ENCODE measurements around the gene RAB7B. TPM values are rescaled to one million over a fixed set of nuclear protein-coding genes. Genes with fewer than 3 reads are reported as not detected.

Gene RAB7B
- total and polyA plus RNA-seq, 4 experiments from 2014 or later = 0.78 to 1.2 TPM; not detected in 2

- peaks cover 0 to 2% of the 10 kb centered on the region in 2 donors for H3K27me3 Mint-ChIP-seq
- Histone ChIP-seq H3K36me3 (ENCODE audit: insufficient read depth, low read length) (no peaks in the 10 kb centered on the region), H3K9me3 (ENCODE audit: control insufficient read depth in 1 of 2, low read length in 2 of 2) (no peaks in the 10 kb centered on the region), H3K27me3 (ENCODE audit: insufficient read depth, low read length) (no peaks in the 10 kb centered on the region), H3K4me1 (ENCODE audit: insufficient read depth, low read length) (peaks cover 8% of the 10 kb centered on the region), H3K27ac (ENCODE audit: low read depth, low read length) (no peak overlapping the region), H3K4me3 (ENCODE audit: low read length in 2 of 2) (no peak overlapping the region)
- peaks cover 5 to 14% (median 9%) of the 10 kb centered on the region in 4 donors for H3K4me1 Mint-ChIP-seq
- no peaks in the 10 kb centered on the region for H3K36me3 Mint-ChIP-seq
- intact Hi-C loops (cut with micrococcal nuclease) = no loop called here
- no peak for DNase-seq
- ChIA-PET POLR2A (ENCODE audit: partially characterized antibody) (no interaction called here), CTCF (ENCODE audit: partially characterized antibody) (no interaction called here)
- peak overlapping the region in 1 of 8 donors; percentile 33 for H3K4me3 Mint-ChIP-seq
- H3K27ac Mint-ChIP-seq = peak overlapping the region in 1 of 7 donors; percentile 70
- H3K9me3 Mint-ChIP-seq = peaks cover 0 to 3% (median 0%) of the 10 kb centered on the region in 8 donors
Observed at GRCh38 chr1:206013026-206013795, 10.0 kb upstream of the RAB7B start.

GRCh38 chr1:206012086-206012859, 9.1 kb upstream of the RAB7B start:
- H3K4me1 Mint-ChIP-seq = peaks cover 5 to 14% (median 9%) of the 10 kb centered on the region in 4 donors
- peaks cover 8% of the 10 kb centered on the region for H3K4me1 ChIP-seq (ENCODE audit: insufficient read depth, low read length)
- POLR2A ChIA-PET (ENCODE audit: partially characterized antibody) = no interaction called here
- H3K36me3 Mint-ChIP-seq = no peaks in the 10 kb centered on the region
- peaks cover 0 to 2% of the 10 kb centered on the region in 2 donors for H3K27me3 Mint-ChIP-seq
- H3K27me3 ChIP-seq (ENCODE audit: insufficient read depth, low read length) = no peaks in the 10 kb centered on the region
- peak overlapping the region in 3 of 7 donors; percentile 25 to 67 (median 33) for H3K27ac Mint-ChIP-seq
- intact Hi-C loops (cut with micrococcal nuclease) = no loop called here
- DNase-seq = peak in 4 of 5 donors; percentile 2 to 35 (median 17)
- H3K27ac ChIP-seq (ENCODE audit: low read depth, low read length) = no peak overlapping the region
- peak overlapping the region in 4 of 8 donors; percentile 13 to 54 (median 42) for H3K4me3 Mint-ChIP-seq
- H3K36me3 ChIP-seq (ENCODE audit: insufficient read depth, low read length) = no peaks in the 10 kb centered on the region
- H3K4me3 ChIP-seq (ENCODE audit: low read length in 2 of 2) = no peak overlapping the region
- CTCF ChIA-PET (ENCODE audit: partially characterized antibody) = no interaction called here
- peaks cover 0 to 2% (median 0%) of the 10 kb centered on the region in 8 donors for H3K9me3 Mint-ChIP-seq
- no peaks in the 10 kb centered on the region for H3K9me3 ChIP-seq (ENCODE audit: control insufficient read depth in 1 of 2, low read length in 2 of 2)

GRCh38 chr1:206011057-206011456, 7.9 kb upstream of the RAB7B start:
- H3K9me3 Mint-ChIP-seq = peaks cover 0 to 5% (median 0%) of the 10 kb centered on the region in 8 donors
- H3K4me3 Mint-ChIP-seq = no peak overlapping the region
- intact Hi-C loops (cut with micrococcal nuclease) = no loop called here
- CTCF ChIA-PET (ENCODE audit: partially characterized antibody) = no interaction called here
- H3K27me3 Mint-ChIP-seq = peaks cover 2% of the 10 kb centered on the region in 2 donors
- H3K9me3 ChIP-seq (ENCODE audit: control insufficient read depth in 1 of 2, low read length in 2 of 2) = no peaks in the 10 kb centered on the region
- H3K27ac ChIP-seq (ENCODE audit: low read depth, low read length) = no peak overlapping the region
- H3K27me3 ChIP-seq (ENCODE audit: insufficient read depth, low read length) = no peaks in the 10 kb centered on the region
- POLR2A ChIA-PET (ENCODE audit: partially characterized antibody) = no interaction called here
- H3K4me3 ChIP-seq (ENCODE audit: low read length in 2 of 2) = no peak overlapping the region
- H3K36me3 ChIP-seq (ENCODE audit: insufficient read depth, low read length) = no peaks in the 10 kb centered on the region
- H3K4me1 Mint-ChIP-seq = peaks cover 5 to 14% (median 9%) of the 10 kb centered on the region in 4 donors
- H3K36me3 Mint-ChIP-seq = no peaks in the 10 kb centered on the region
- DNase-seq = no peak
- peaks cover 8% of the 10 kb centered on the region for H3K4me1 ChIP-seq (ENCODE audit: insufficient read depth, low read length)
- H3K27ac Mint-ChIP-seq = no peak overlapping the region

- Histone ChIP-seq H3K4me1 (ENCODE audit: insufficient read depth, low read length) (peaks cover 8% of the 10 kb centered on the region), H3K27me3 (ENCODE audit: insufficient read depth, low read length) (no peaks in the 10 kb centered on the region), H3K36me3 (ENCODE audit: insufficient read depth, low read length) (no peaks in the 10 kb centered on the region), H3K4me3 (ENCODE audit: low read length in 2 of 2) (no peak overlapping the region), H3K27ac (ENCODE audit: low read depth, low read length) (no peak overlapping the region), H3K9me3 (ENCODE audit: control insufficient read depth in 1 of 2, low read length in 2 of 2) (no peaks in the 10 kb centered on the region)
- CTCF ChIA-PET (ENCODE audit: partially characterized antibody) = no interaction called here
- H3K27me3 Mint-ChIP-seq = peaks cover 4 to 5% of the 10 kb centered on the region in 2 donors
- peaks cover 5 to 14% (median 9%) of the 10 kb centered on the region in 4 donors for H3K4me1 Mint-ChIP-seq
- no peak overlapping the region for H3K27ac Mint-ChIP-seq
- no peak overlapping the region for H3K4me3 Mint-ChIP-seq
- no peak for DNase-seq
- no peaks in the 10 kb centered on the region for H3K36me3 Mint-ChIP-seq
- peaks cover 0 to 5% (median 0%) of the 10 kb centered on the region in 8 donors for H3K9me3 Mint-ChIP-seq
- intact Hi-C loops (cut with micrococcal nuclease) = no loop called here
- POLR2A ChIA-PET (ENCODE audit: partially characterized antibody) = no interaction called here
Observed at GRCh38 chr1:206010060-206010459, 6.9 kb upstream of the RAB7B start.

- Mint-ChIP-seq H3K4me3 (no peak overlapping the region), H3K27ac (peak overlapping the region in 1 of 7 donors; percentile 13), H3K9me3 (peaks cover 0 to 5% (median 0%) of the 10 kb centered on the region in 8 donors), H3K36me3 (no peaks in the 10 kb centered on the region), H3K4me1 (peaks cover 1 to 7% (median 6%) of the 10 kb centered on the region in 4 donors), H3K27me3 (peaks cover 7 to 15% of the 10 kb centered on the region in 2 donors)
- DNase-seq = no peak
- no peaks in the 10 kb centered on the region for H3K9me3 ChIP-seq (ENCODE audit: control insufficient read depth in 1 of 2, low read length in 2 of 2)
- POLR2A ChIA-PET (ENCODE audit: partially characterized antibody) = no interaction called here
- no peaks in the 10 kb centered on the region for H3K27me3 ChIP-seq (ENCODE audit: insufficient read depth, low read length)
- no peak overlapping the region for H3K27ac ChIP-seq (ENCODE audit: low read depth, low read length)
- H3K4me1 ChIP-seq (ENCODE audit: insufficient read depth, low read length) = peaks cover 1% of the 10 kb centered on the region
- CTCF ChIA-PET (ENCODE audit: partially characterized antibody) = no interaction called here
- H3K36me3 ChIP-seq (ENCODE audit: insufficient read depth, low read length) = no peaks in the 10 kb centered on the region
- intact Hi-C loops (cut with micrococcal nuclease) = no loop called here
- no peak overlapping the region for H3K4me3 ChIP-seq (ENCODE audit: low read length in 2 of 2)
Observed at GRCh38 chr1:206006946-206007345, 3.8 kb upstream of the RAB7B start.

GRCh38 chr1:206005778-206006180, 2.6 kb upstream of the RAB7B start:
- Mint-ChIP-seq H3K27me3 (peaks cover 7 to 15% of the 10 kb centered on the region in 2 donors), H3K4me1 (peaks cover 0 to 6% (median 0%) of the 10 kb centered on the region in 4 donors), H3K36me3 (no peaks in the 10 kb centered on the region), H3K27ac (no peak overlapping the region), H3K4me3 (no peak overlapping the region), H3K9me3 (peaks cover 0 to 5% (median 0%) of the 10 kb centered on the region in 8 donors)
- intact Hi-C loops (cut with micrococcal nuclease) = no loop called here
- CTCF ChIA-PET (ENCODE audit: partially characterized antibody) = interaction anchor here (1.4 kb wide), 1 partner anchor 28 kb away, joined by 3 read pairs; no protein-coding TSS in a partner anchor
- POLR2A ChIA-PET (ENCODE audit: partially characterized antibody) = no interaction called here
- DNase-seq = no peak
- Histone ChIP-seq H3K27me3 (ENCODE audit: insufficient read depth, low read length) (no peaks in the 10 kb centered on the region), H3K27ac (ENCODE audit: low read depth, low read length) (no peak overlapping the region), H3K4me3 (ENCODE audit: low read length in 2 of 2) (no peak overlapping the region), H3K9me3 (ENCODE audit: control insufficient read depth in 1 of 2, low read length in 2 of 2) (no peaks in the 10 kb centered on the region), H3K4me1 (ENCODE audit: insufficient read depth, low read length) (no peaks in the 10 kb centered on the region), H3K36me3 (ENCODE audit: insufficient read depth, low read length) (no peaks in the 10 kb centered on the region)

- H3K4me3 ChIP-seq (ENCODE audit: low read length in 2 of 2) = no peak overlapping the region
- H3K27me3 ChIP-seq (ENCODE audit: insufficient read depth, low read length) = no peaks in the 10 kb centered on the region
- Mint-ChIP-seq H3K27me3 (peaks cover 7 to 15% of the 10 kb centered on the region in 2 donors), H3K36me3 (no peaks in the 10 kb centered on the region), H3K4me3 (no peak overlapping the region), H3K4me1 (peaks cover 0 to 6% (median 0%) of the 10 kb centered on the region in 4 donors), H3K27ac (no peak overlapping the region), H3K9me3 (peaks cover 0 to 5% (median 0%) of the 10 kb centered on the region in 8 donors)
- no peaks in the 10 kb centered on the region for H3K9me3 ChIP-seq (ENCODE audit: control insufficient read depth in 1 of 2, low read length in 2 of 2)
- ChIA-PET CTCF (ENCODE audit: partially characterized antibody) (interaction anchor here (1.4 kb wide), 1 partner anchor 28 kb away, joined by 3 read pairs; no protein-coding TSS in a partner anchor), POLR2A (ENCODE audit: partially characterized antibody) (no interaction called here)
- no peaks in the 10 kb centered on the region for H3K36me3 ChIP-seq (ENCODE audit: insufficient read depth, low read length)
- no peaks in the 10 kb centered on the region for H3K4me1 ChIP-seq (ENCODE audit: insufficient read depth, low read length)
- intact Hi-C loops (cut with micrococcal nuclease) = no loop called here
- no peak overlapping the region for H3K27ac ChIP-seq (ENCODE audit: low read depth, low read length)
- no peak for DNase-seq
Observed at GRCh38 chr1:206005234-206005633, 2.0 kb upstream of the RAB7B start.

All from CD4-positive, alpha-beta memory T cell (primary cell).